Karpas-422 (cell line): ENCODE measurements around the gene GPR155. TPM values are rescaled to one million over a fixed set of nuclear protein-coding genes. Genes with fewer than 3 reads are reported as not detected.
A peak's percentile ranks its signal among the peaks of the same experiment; 100 is the strongest.
"Not testable (repeated sequence)": the region's sequence is repeated elsewhere in the genome, so short reads cannot be mapped to it uniquely, and the experiment has no call there.

Source experiments
- DNase-seq: peaks from one replicate; pipeline ENCODE4 v3.0.0-alpha.2; 2015
- H2AFZ ChIP-seq: fragments of 200-600 bp; sonication (generic); 2 replicates; pipeline ENCODE4 v1.6.1; 2014; ENCODE audit warnings: antibody characterized with exemption, low read length, mixed read lengths
- H3K27ac ChIP-seq: fragments of 200-600 bp; sonication (generic); 2 replicates; pipeline ENCODE4 v1.5.1; 2014; ENCODE audit warnings: mild to moderate bottlenecking, low read length, moderate library complexity
- H3K27me3 ChIP-seq: fragments of 200-600 bp; sonication (generic); 2 replicates; pipeline ENCODE4 v1.6.1; 2014; ENCODE audit warnings: low read length, mixed read lengths
- H3K36me3 ChIP-seq: fragments of 200-600 bp; sonication (generic); 2 replicates; pipeline ENCODE4 v1.6.1; 2014; ENCODE audit warnings: low read length, mixed read lengths; ENCODE audit not compliant: insufficient read depth
- H3K4me1 ChIP-seq: fragments of 200-600 bp; sonication (generic); 2 replicates; pipeline ENCODE4 v1.6.1; 2014; ENCODE audit warnings: mild to moderate bottlenecking, low read length, mixed read lengths
- H3K4me2 ChIP-seq: fragments of 200-600 bp; sonication (generic); 2 replicates; pipeline ENCODE4 v1.6.1; 2014; ENCODE audit warnings: low read length, low read depth, mild to moderate bottlenecking; ENCODE audit not compliant: poor library complexity, severe bottlenecking
- H3K4me3 ChIP-seq: fragments of 200-600 bp; sonication (generic); 2 replicates; pipeline ENCODE4 v1.5.1; 2014; ENCODE audit warnings: mild to moderate bottlenecking, antibody characterized with exemption, low read length, mixed read lengths
- H3K79me2 ChIP-seq: fragments of 200-600 bp; sonication (generic); 2 replicates; pipeline ENCODE4 v1.6.1; 2014; ENCODE audit warnings: mild to moderate bottlenecking, low read length, mixed read lengths
- H3K9ac ChIP-seq: fragments of 200-600 bp; sonication (generic); 2 replicates; pipeline ENCODE4 v1.6.0; 2014; ENCODE audit warnings: low read length
- H3K9me2 ChIP-seq: fragments of 200-600 bp; sonication (generic), shearing (Covaris generic); replicated peaks from 2 replicates; pipeline ENCODE4 v1.6.0; 2014; ENCODE audit warnings: mild to moderate bottlenecking, low read length, moderate library complexity; ENCODE audit not compliant: insufficient read depth
- H3K9me3 ChIP-seq: fragments of 300-700, 200-600 bp; sonication (generic); 2 replicates; pipeline ENCODE4 v1.6.1; 2014; ENCODE audit warnings: low read length, mixed read lengths
- H4K20me1 ChIP-seq: fragments of 200-600 bp; sonication (generic); 2 replicates; pipeline ENCODE4 v1.6.1; 2014; ENCODE audit warnings: mild to moderate bottlenecking, antibody characterized with exemption, low read length, low read depth; ENCODE audit not compliant: insufficient read depth
- total RNA-seq: library from RNA; depleted of rRNA; stranded (reverse); fragments of >200 nt; shearing (Covaris generic); gene quantifications from 2 replicates; pipeline ENCODE4 v1.2.3, GENCODE V29; 2014; ENCODE audit warnings: low replicate concordance; rRNA removed

Gene GPR155
- total RNA-seq, 1 experiment from 2014 or later: 1.0 TPM

- H3K9me3 ChIP-seq: no peaks in the 10 kb centered on the region
- peaks cover 84% of the 10 kb centered on the region for H3K79me2 ChIP-seq
- DNase-seq: no peak
- peaks cover 19% of the 10 kb centered on the region for H3K4me1 ChIP-seq
- H3K9me2 ChIP-seq: no peaks in the 10 kb centered on the region
- peaks cover 43% of the 10 kb centered on the region for H3K36me3 ChIP-seq
- H2AFZ ChIP-seq: no peak overlapping the region
- no peak overlapping the region for H3K4me3 ChIP-seq
- H3K4me2 ChIP-seq: no peak overlapping the region
- no peak overlapping the region for H3K27ac ChIP-seq
- no peaks in the 10 kb centered on the region for H3K27me3 ChIP-seq
- no peaks in the 10 kb centered on the region for H4K20me1 ChIP-seq
- H3K9ac ChIP-seq: no peak overlapping the region
These were observed 97.3 kb downstream of the GPR155 start for GRCh38 chr2:174389542-174389941.

- Histone ChIP-seq H3K79me2 (peaks cover 84% of the 10 kb centered on the region), H3K4me1 (peaks cover 17% of the 10 kb centered on the region), H3K36me3 (peaks cover 43% of the 10 kb centered on the region)
- H3K4me3 ChIP-seq, H3K27me3 ChIP-seq, H2AFZ ChIP-seq, H3K9me2 ChIP-seq, H3K9ac ChIP-seq, H3K4me2 ChIP-seq, H3K27ac ChIP-seq, DNase-seq, H4K20me1 ChIP-seq, H3K9me3 ChIP-seq: not testable (repeated sequence)
These were observed 98.1 kb downstream of the GPR155 start for GRCh38 chr2:174388706-174389105.

GRCh38 chr2:174385201-174385600 is 101.6 kb downstream of the GPR155 start:
- no peaks in the 10 kb centered on the region for H3K27me3 ChIP-seq
- H2AFZ ChIP-seq: no peak overlapping the region
- peaks cover 9% of the 10 kb centered on the region for H3K4me1 ChIP-seq
- no peaks in the 10 kb centered on the region for H4K20me1 ChIP-seq
- H3K27ac ChIP-seq: no peak overlapping the region
- no peaks in the 10 kb centered on the region for H3K9me2 ChIP-seq
- DNase-seq: no peak
- no peak overlapping the region for H3K4me3 ChIP-seq
- no peak overlapping the region for H3K4me2 ChIP-seq
- no peaks in the 10 kb centered on the region for H3K9me3 ChIP-seq
- peaks cover 69% of the 10 kb centered on the region for H3K79me2 ChIP-seq
- peaks cover 21% of the 10 kb centered on the region for H3K36me3 ChIP-seq
- H3K9ac ChIP-seq: no peak overlapping the region

- no peak overlapping the region for H2AFZ ChIP-seq
- no peaks in the 10 kb centered on the region for H3K27me3 ChIP-seq
- H3K4me3 ChIP-seq: no peak overlapping the region
- no peaks in the 10 kb centered on the region for H4K20me1 ChIP-seq
- H3K36me3 ChIP-seq: peaks cover 25% of the 10 kb centered on the region
- H3K9me2 ChIP-seq: no peaks in the 10 kb centered on the region
- no peak overlapping the region for H3K9ac ChIP-seq
- peak; percentile 48 for DNase-seq
- H3K4me2 ChIP-seq: no peak overlapping the region
- H3K9me3 ChIP-seq: no peaks in the 10 kb centered on the region
- H3K4me1 ChIP-seq: peaks cover 9% of the 10 kb centered on the region
- H3K79me2 ChIP-seq: peaks cover 55% of the 10 kb centered on the region
- no peak overlapping the region for H3K27ac ChIP-seq
These were observed 103.0 kb downstream of the GPR155 start for GRCh38 chr2:174383796-174384195.

Other genes starting within 250 kb of the GPR155 start
- 126 and 134 TPM in 2 replicates for gene OLA1, start 238.5 kb downstream of the GPR155 start, total RNA-seq
- gene SP9, start 152.1 kb downstream of the GPR155 start, total RNA-seq: not detected in 2 replicates
- gene SCRN3, start 91.3 kb downstream of the GPR155 start, total RNA-seq: 29.0 and 47.4 TPM in 2 replicates
- gene WIPF1, start 110.8 kb upstream of the GPR155 start, total RNA-seq: 46.8 and 62.6 TPM in 2 replicates